Epithelial cell of proximal tubule (primary cell): ENCODE measurements around the gene KCNAB1. TPM values are rescaled to one million over a fixed set of nuclear protein-coding genes. Genes with fewer than 3 reads are reported as not detected.

ENCODE experiments used
- DNase-seq: peaks from one replicate; pipeline ENCODE4 v3.0.0-alpha.2; 2011; ENCODE audit warnings: low read depth
- H3K4me3 ChIP-seq: 2 replicates; pipeline ENCODE4 v1.5.1; 2011; ENCODE audit warnings: low read depth, mild to moderate bottlenecking, low read length
- CTCF ChIP-seq: conservative IDR thresholded peaks from 2 replicates; pipeline ENCODE4 v1.5.1; 2012; ENCODE audit warnings: low read depth, mild to moderate bottlenecking, low read length
- total RNA-seq: library from RNA; depleted of rRNA; stranded (reverse); fragments of >200 nt; gene quantifications from 2 replicates; pipeline ENCODE4 v1.2.3, GENCODE V29; 2015

Gene KCNAB1
- total RNA-seq, 1 donor from 2014 or later = not detected

DNA sequence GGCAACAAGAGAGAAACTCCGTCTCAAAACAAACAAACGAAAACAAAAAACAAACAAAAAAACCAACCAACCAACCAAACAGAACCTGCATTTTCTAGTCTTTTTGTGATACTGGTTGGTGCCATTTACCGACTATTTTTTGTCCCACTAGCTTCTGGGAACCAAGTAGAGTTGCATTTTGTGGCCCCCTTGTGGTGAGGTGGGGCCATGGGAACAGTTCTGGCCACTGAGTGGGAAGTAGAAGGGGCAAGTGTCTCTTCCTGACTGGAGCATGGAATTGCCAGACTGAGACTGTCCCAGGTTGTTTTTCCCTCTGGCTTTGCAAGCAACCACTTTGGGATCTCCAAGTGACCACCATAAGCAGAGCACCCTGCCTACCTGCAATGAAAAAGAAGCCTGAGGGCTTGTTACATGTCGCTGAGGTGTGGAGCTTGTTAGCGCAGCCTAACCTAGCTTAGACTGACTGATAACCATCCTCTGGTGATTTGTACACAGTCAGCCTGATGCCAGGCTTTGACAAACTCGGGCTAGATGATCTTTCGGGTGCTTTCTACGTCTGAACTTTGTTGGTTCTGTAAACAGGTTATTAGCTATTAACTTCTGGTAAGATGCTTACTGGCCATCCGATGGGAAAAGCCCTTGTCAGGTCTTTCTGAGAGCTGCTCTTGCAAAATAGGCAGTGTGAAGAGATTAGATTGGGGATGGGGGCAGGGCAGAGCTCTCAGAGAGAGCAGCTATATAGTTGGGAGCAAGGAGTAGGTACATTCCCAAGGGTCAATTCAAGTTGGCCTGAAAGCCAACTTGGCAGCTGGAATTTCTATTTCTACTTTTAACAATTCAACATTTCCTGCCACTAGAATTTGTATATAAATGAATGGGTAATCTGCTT, 262.3 kb downstream of the KCNAB1 start:
- H3K4me3 ChIP-seq = no peak overlapping the region
- DNase-seq = no peak
- peak; percentile 91 for TF ChIP-seq CTCF

DNA sequence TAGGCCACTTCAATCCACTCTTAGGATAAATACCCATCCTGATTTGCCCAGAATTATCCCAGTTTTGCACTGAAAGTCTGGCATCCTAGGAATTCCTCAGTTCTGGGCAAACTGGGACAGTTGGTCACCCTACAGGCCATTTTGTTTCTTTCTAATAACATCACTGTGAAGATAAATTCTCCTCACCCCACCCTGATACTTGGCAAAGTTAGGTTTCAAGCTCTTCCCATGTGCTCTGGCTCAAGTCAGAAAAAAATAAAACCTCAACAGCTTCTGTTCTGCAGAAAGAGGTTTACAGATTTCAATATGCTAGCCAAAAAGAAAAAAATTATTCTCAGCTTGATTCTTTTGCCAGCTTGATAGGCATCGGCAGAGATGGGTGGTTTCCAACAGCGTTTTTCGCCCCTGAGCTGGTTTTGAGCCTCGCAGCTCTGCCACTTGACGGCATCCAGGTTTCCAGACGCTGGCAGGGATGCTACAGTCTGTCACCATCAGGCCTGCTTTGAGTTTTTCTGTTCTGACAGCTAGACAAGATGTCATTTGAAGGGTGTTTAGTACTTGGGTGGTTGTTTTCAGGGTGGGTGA, 263.2 kb downstream of the KCNAB1 start:
- no peak overlapping the region for H3K4me3 ChIP-seq
- no peak for DNase-seq
- no peak for TF ChIP-seq CTCF

- no peak for TF ChIP-seq CTCF
- no peak overlapping the region for H3K4me3 ChIP-seq
- DNase-seq = no peak
These were observed 268.4 kb downstream of the KCNAB1 start for GRCh38 chr3:156388497-156389448.

GRCh38 chr3:156389449-156389950, 269.1 kb downstream of the KCNAB1 start:
- no peak for TF ChIP-seq CTCF
- no peak for DNase-seq
- H3K4me3 ChIP-seq = no peak overlapping the region

- no peak overlapping the region for H3K4me3 ChIP-seq
- no peak for TF ChIP-seq CTCF
- no peak for DNase-seq
These were observed 270.5 kb downstream of the KCNAB1 start for GRCh38 chr3:156390846-156391245.

DNA sequence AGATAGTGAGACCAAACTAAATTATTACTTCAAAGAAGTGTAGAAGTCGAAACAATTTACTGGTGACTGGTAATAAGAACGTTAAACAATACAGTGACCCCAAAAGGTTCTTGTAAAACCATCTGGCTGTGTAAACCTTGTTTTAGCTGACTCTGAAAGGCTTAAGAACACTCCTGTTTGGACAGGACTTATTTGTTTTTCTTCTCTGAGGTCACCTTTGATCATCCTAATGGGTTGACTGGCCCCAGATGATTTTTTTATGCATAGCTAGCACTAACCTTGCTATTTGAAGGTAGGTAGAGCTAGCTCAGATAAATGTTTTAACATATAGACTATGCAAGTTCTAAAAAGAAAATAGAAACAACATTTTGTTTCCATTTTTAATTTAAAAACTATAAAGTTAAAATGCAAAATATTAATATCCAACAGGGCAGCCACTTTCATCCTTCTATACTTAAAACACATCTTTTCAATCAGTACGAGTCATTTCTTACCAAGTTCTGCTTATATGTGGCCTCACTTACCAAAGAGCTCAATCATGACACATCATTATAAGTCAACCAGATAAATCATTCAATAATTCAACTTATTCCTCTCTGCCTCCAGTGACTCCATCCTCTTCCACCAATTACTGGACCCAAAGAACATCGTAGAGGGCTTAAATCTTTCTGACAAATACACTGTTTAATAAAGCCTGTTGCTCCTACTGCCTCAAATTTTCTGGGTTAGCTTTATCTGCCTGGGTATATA, 275.8 kb downstream of the KCNAB1 start:
- no peak for TF ChIP-seq CTCF
- no peak for DNase-seq

More for the DNA sequence above, 275.8 kb downstream of the KCNAB1 start:
- no peak overlapping the region for H3K4me3 ChIP-seq
